Articular chondrocyte of knee joint (primary cell): ENCODE data around the gene CHEK1. TPM values are rescaled to one million over a fixed set of nuclear protein-coding genes. Genes with fewer than 3 reads are reported as not detected.

ENCODE experiments used
- small RNA-seq: library from RNA; depleted of rRNA; stranded (forward); fragments of <200 nt; gene quantifications from one replicate; pipeline ENCODE3, GENCODE V24; 2012
- total RNA-seq: library from RNA; depleted of rRNA; stranded (reverse); fragments of >200 nt; gene quantifications from 2 replicates; pipeline ENCODE4 v1.2.3, GENCODE V29; 2012

Gene CHEK1
- 33.5 and 34.3 TPM in 2 replicates for total RNA-seq

DNA sequence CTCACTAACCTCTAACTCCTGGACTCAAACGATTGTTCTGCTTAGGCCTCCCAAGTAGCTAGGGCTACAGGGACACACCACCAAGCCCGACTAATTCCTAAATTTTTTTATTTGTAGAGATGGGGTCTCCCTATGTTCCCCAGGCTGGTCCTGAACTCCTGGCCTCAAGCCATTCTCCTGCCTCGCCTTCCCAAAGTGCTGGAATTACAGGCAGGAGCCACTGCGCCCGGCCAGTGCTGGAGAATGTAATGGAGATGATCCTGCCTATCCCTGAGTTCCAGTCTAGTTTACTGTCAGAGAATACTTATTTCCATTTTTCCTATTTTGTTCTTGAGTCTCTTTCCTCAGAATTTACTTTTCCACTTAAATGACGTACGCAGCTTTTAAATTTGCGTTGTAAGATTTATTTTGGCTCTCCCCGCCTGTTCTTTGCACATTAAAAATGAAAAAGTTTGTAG lies at the start of gene CHEK1:
Gene CHEK1 (plus strand): TSS at position 408 of the 458 bp plus-strand sequence. CDS start 1,606 bp downstream, outside the sequence.

DNA sequence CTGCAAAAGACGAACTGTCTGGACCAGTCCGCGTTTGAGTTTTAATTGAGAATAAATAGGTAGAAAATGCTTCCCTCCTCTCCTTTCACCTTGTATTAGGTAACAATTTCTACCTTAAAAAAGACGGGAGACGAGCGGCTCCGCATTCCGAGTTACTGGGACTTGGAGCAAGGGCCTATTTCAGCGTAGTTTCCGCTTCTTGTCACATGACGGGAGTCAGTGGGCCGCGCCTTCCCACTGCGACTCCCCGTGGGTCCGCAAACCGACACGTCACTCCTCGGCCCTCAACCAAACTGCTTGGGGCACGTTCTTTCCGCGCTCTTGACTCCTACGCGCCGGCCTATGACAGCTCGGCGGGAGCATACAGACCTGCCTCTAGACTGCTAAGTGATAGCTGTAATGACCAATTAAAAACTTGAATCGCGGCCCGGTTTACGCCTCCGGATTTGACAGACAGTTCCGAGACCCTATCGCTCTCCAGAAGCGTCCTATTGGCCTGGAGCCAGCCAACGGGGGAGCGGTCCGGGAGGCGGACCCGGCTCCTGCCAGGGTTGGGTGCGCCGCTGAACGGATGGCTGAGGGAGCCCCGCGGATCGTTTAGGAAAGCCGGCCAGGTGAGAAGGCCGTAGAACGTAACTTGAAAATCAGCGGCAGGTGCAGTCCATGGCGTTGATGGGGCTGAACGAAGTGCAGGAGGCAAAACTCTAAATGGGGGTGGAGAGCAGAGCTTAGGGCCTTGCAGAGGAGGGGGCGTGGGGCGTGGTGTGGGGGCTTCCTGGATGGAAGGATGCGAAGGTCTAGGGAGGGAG lies 32.5 kb upstream of the CHEK1 start, which contains the start of gene STT3A:
Gene STT3A (plus strand): TSS at position 548 of the 809 bp plus-strand sequence. CDS start 3,064 bp downstream, outside the sequence.

DNA sequence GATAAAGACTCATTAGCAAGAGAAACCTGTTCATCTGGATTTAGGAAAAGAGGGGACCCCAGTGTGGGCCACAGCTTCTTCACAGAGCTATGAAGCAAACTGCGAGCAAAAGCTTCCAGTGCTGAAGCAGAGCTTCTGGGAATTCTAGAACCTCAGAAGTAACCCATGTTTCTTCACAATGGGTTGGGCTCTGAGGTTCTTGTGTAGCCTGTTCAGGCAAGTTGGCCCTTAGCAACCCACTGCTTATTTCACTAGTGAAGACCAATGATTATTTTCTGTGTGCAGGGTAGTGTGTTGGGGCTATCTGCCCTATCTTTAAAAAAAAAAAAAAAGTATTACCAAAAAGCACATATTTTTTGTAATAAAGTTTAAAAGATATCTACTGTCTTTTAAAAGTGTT lies 55.8 kb downstream of the CHEK1 start, which contains the start of gene ACRV1:
Gene ACRV1 (minus strand): TSS at position 101 of the 400 bp plus-strand sequence. CDS start 67 bp downstream, at position 34.

Small RNA genes within 50 kb of the gene (small RNA-seq; reads per million reads assigned to genes)
- not detected for gene RNU2-35P

Other genes with a start within 250 kb of the CHEK1 start
- 73.4 and 95.8 TPM in 2 replicates for gene FEZ1, start 128.9 kb upstream of the CHEK1 start, total RNA-seq
- gene EI24, start 55.7 kb upstream of the CHEK1 start, total RNA-seq = 87.3 and 90.9 TPM in 2 replicates
- gene STT3A, start 32.3 kb upstream of the CHEK1 start, total RNA-seq = 393 and 442 TPM in 2 replicates
- gene ACRV1, start 55.7 kb downstream of the CHEK1 start, total RNA-seq = 0.11 TPM in 1 of 2 replicates, not detected in the other
- gene PATE1, start 121.1 kb downstream of the CHEK1 start, total RNA-seq = not detected in 2 replicates
- gene PATE2, start 153.7 kb downstream of the CHEK1 start, total RNA-seq = 0.13 and 0.43 TPM in 2 replicates
- gene PATE3, start 163.0 kb downstream of the CHEK1 start, total RNA-seq = 0.13 TPM in 1 of 2 replicates, not detected in the other
- not detected in 2 replicates for gene PATE4, start 208.2 kb downstream of the CHEK1 start, total RNA-seq